IPS-18a (cell line): ENCODE results near the gene MARK1.

ENCODE experiments used
- H3K27ac ChIP-seq: one replicate; pipeline ENCODE4 v1.5.1; 2013; ENCODE audit warnings: low read length
- H3K27me3 ChIP-seq: one replicate; pipeline ENCODE4 v1.6.1; 2013; ENCODE audit warnings: mild to moderate bottlenecking, low read length; ENCODE audit not compliant: control insufficient read depth, insufficient read depth
- H3K36me3 ChIP-seq: one replicate; pipeline ENCODE4 v1.6.1; 2013; ENCODE audit warnings: low read depth, low read length; ENCODE audit not compliant: control insufficient read depth
- H3K4me1 ChIP-seq: one replicate; pipeline ENCODE4 v1.6.1; 2013; ENCODE audit warnings: low read depth, low read length; ENCODE audit not compliant: control insufficient read depth
- H3K4me3 ChIP-seq: one replicate; pipeline ENCODE4 v1.5.1; 2013; ENCODE audit warnings: low read length
- H3K9ac ChIP-seq: one replicate; pipeline ENCODE4 v1.6.1; 2013; ENCODE audit warnings: mild to moderate bottlenecking, low read length, moderate library complexity
- H3K9me3 ChIP-seq: one replicate; pipeline ENCODE4 v1.6.1; 2013; ENCODE audit warnings: low read depth, low read length; ENCODE audit not compliant: control insufficient read depth

Gene MARK1

GRCh38 chr1:220507085-220507484 is 20.9 kb upstream of the MARK1 start:
- no peaks in the 10 kb centered on the region for H3K36me3 ChIP-seq
- no peaks in the 10 kb centered on the region for H3K9me3 ChIP-seq
- H3K4me1 ChIP-seq, result peaks cover 3% of the 10 kb centered on the region
- no peak overlapping the region for H3K27ac ChIP-seq
- H3K4me3 ChIP-seq, result no peak overlapping the region
- H3K27me3 ChIP-seq, result no peaks in the 10 kb centered on the region
- no peak overlapping the region for H3K9ac ChIP-seq

DNA sequence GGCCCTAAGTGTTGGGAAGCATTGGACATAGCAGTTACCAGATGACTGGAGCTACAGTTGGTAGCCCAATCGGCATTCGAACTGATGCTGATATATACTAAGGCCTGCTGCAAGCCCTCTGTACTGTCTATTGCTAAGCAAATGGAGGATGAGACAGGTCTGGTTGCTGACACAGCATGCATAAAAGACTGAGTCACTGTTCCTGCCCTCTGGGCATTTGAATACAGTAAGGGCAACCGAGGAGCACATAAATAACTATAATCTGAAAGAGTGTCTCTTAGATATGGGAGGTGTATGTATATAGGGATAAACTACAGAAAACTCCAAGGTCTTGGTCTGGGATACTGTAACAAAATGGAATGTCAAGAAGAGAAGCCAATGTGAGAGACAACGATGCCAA is 16.8 kb upstream of the MARK1 start:
- Histone ChIP-seq H3K36me3 (no peaks in the 10 kb centered on the region), H3K9ac (no peak overlapping the region), H3K4me3 (no peak overlapping the region), H3K27ac (no peak overlapping the region), H3K9me3 (no peaks in the 10 kb centered on the region), H3K4me1 (peaks cover 5% of the 10 kb centered on the region), H3K27me3 (no peaks in the 10 kb centered on the region)

- Histone ChIP-seq H3K27me3 (no peaks in the 10 kb centered on the region), H3K4me1 (peaks cover 9% of the 10 kb centered on the region), H3K9me3 (no peaks in the 10 kb centered on the region), H3K27ac (no peak overlapping the region), H3K36me3 (no peaks in the 10 kb centered on the region), H3K4me3 (no peak overlapping the region), H3K9ac (no peak overlapping the region)
Measured at GRCh38 chr1:220511785-220512184, 16.2 kb upstream of the MARK1 start.

- Histone ChIP-seq H3K36me3 (no peaks in the 10 kb centered on the region), H3K9ac (no peak overlapping the region), H3K9me3 (no peaks in the 10 kb centered on the region), H3K4me1 (peaks cover 9% of the 10 kb centered on the region), H3K27me3 (no peaks in the 10 kb centered on the region), H3K27ac (no peak overlapping the region), H3K4me3 (no peak overlapping the region)
Measured at GRCh38 chr1:220513834-220514233, 14.1 kb upstream of the MARK1 start.

DNA sequence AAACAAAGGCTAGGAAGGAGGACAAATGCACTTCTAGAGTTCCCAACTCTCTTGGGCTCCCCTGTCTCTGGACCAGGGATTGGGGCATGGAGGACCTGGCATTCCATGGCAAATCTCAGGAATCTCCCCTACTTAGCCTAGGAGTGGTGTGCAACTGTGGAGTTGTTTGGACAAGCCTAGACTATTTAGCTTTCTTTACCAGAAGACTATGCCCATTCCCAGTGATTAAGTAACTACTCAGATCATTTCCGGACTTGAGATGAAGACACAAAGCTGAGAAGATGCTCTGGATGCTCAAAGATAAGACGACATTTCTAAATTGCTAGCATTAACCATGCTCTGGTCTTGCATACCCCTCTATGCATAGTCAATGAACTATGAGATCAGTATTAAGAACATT is 13.7 kb upstream of the MARK1 start:
- H3K27ac ChIP-seq, result no peak overlapping the region
- H3K36me3 ChIP-seq, result no peaks in the 10 kb centered on the region
- peaks cover 9% of the 10 kb centered on the region for H3K4me1 ChIP-seq
- H3K9me3 ChIP-seq, result no peaks in the 10 kb centered on the region
- no peak overlapping the region for H3K4me3 ChIP-seq
- H3K9ac ChIP-seq, result no peak overlapping the region
- H3K27me3 ChIP-seq, result no peaks in the 10 kb centered on the region

GRCh38 chr1:220516014-220516721 is 11.8 kb upstream of the MARK1 start:
- H3K27ac ChIP-seq, result no peak overlapping the region
- no peak overlapping the region for H3K4me3 ChIP-seq
- H3K9me3 ChIP-seq, result no peaks in the 10 kb centered on the region
- no peaks in the 10 kb centered on the region for H3K36me3 ChIP-seq
- peaks cover 9% of the 10 kb centered on the region for H3K4me1 ChIP-seq
- H3K27me3 ChIP-seq, result no peaks in the 10 kb centered on the region
- H3K9ac ChIP-seq, result no peak overlapping the region

- Histone ChIP-seq H3K4me3 (no peak overlapping the region), H3K4me1 (peaks cover 5% of the 10 kb centered on the region), H3K36me3 (no peaks in the 10 kb centered on the region), H3K27ac (no peak overlapping the region), H3K9ac (no peak overlapping the region), H3K27me3 (no peaks in the 10 kb centered on the region), H3K9me3 (no peaks in the 10 kb centered on the region)
Measured at GRCh38 chr1:220516722-220517042, 11.3 kb upstream of the MARK1 start.

- Histone ChIP-seq H3K4me1 (peaks cover 4% of the 10 kb centered on the region), H3K9me3 (no peaks in the 10 kb centered on the region), H3K27me3 (peaks cover 7% of the 10 kb centered on the region), H3K4me3 (no peak overlapping the region), H3K27ac (no peak overlapping the region), H3K36me3 (no peaks in the 10 kb centered on the region), H3K9ac (no peak overlapping the region)
Measured at GRCh38 chr1:220521778-220522177, 6.2 kb upstream of the MARK1 start.

GRCh38 chr1:220526294-220526693 is 1.6 kb upstream of the MARK1 start:
- H3K9me3 ChIP-seq, result no peaks in the 10 kb centered on the region
- H3K27me3 ChIP-seq, result peaks cover 13% of the 10 kb centered on the region
- H3K36me3 ChIP-seq, result no peaks in the 10 kb centered on the region
- no peak overlapping the region for H3K4me3 ChIP-seq
- no peak overlapping the region for H3K27ac ChIP-seq
- H3K4me1 ChIP-seq, result peaks cover 7% of the 10 kb centered on the region
- H3K9ac ChIP-seq, result no peak overlapping the region

GRCh38 chr1:220527279-220527907 is 543 bp upstream of the MARK1 start:
- Histone ChIP-seq H3K27ac (no peak overlapping the region), H3K9ac (peak overlapping the region; percentile 60), H3K36me3 (no peaks in the 10 kb centered on the region), H3K9me3 (no peaks in the 10 kb centered on the region), H3K27me3 (peaks cover 13% of the 10 kb centered on the region), H3K4me1 (peaks cover 7% of the 10 kb centered on the region), H3K4me3 (peak overlapping the region; percentile 61)

DNA sequence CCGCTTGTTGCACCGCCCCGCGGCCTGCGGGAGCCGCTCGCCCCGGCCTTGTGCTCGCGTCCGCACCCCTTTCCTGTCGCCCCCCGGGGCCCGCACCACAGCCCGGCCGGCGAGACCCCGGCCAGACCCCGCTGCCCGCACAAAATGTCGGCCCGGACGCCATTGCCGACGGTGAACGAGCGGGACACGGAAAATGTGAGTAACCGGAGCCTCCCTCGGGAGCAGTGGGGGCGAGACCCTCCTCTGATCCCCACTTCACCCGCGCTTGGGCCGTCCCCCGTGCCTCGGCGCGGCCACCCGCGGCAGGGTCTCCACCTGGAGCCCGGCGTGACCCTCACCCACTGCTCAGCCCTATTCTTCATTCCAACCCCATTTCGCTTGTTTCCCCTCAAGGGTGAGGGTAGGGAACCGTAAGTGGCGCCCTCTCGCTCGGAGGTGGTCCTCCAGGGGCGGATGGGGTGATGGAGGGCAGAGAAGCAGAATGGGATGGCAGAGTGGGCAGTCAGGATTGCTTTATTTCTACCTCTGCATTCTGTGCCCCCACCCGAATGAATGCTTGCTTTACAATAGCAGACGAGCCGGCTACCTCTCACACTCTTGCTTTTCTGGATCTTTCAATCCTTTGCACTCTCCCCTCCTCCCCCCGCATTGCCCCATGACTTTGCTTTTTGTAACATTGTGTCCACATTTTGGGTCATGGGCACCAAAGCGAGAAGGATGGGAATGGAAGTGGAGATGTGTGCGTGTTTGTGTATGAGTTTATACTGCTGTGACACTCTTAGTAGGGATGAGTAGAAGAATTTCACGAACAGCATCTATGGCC is 954 bp downstream of the MARK1 start:
- H3K9ac ChIP-seq, result peak overlapping the region; percentile 89
- peak overlapping the region; percentile 61 for H3K4me3 ChIP-seq
- H3K27ac ChIP-seq, result peak overlapping the region; percentile 44
- H3K36me3 ChIP-seq, result no peaks in the 10 kb centered on the region
- H3K9me3 ChIP-seq, result no peaks in the 10 kb centered on the region
- H3K4me1 ChIP-seq, result peaks cover 7% of the 10 kb centered on the region
- peaks cover 13% of the 10 kb centered on the region for H3K27me3 ChIP-seq
